Mesenchymal stem cell (in vitro differentiated cells and primary cell): ENCODE measurements around the gene RBM15.
A peak's percentile ranks its signal among the peaks of the same experiment; 100 is the strongest.

ENCODE experiments used
- DNase-seq: peaks from one replicate; pipeline ENCODE4 v3.0.0-alpha.2; 2013
- H2AFZ ChIP-seq: one replicate; pipeline ENCODE4 v1.6.1; 2013; ENCODE audit warnings: low read depth, mild to moderate bottlenecking, control low read depth, inconsistent platforms, low read length, moderate library complexity
- H2AK5ac ChIP-seq: 2 replicates; pipeline ENCODE4 v1.6.1; 2013; ENCODE audit warnings: low read length, moderate library complexity, mild to moderate bottlenecking, inconsistent platforms; ENCODE audit not compliant: severe bottlenecking
- H2BK120ac ChIP-seq: one replicate; pipeline ENCODE4 v1.6.1; 2013; ENCODE audit warnings: low read depth, mild to moderate bottlenecking, inconsistent platforms, low read length, moderate library complexity
- H2BK12ac ChIP-seq, 2 experiments: one replicate each; pipeline ENCODE4 v1.6.1; 2013; ENCODE audit warnings: inconsistent platforms in 2 of 2, low read length in 2 of 2, mild to moderate bottlenecking in 2 of 2, moderate library complexity in 2 of 2, control low read depth in 1 of 2
- H2BK15ac ChIP-seq: one replicate; pipeline ENCODE4 v1.6.1; 2013; ENCODE audit warnings: mild to moderate bottlenecking, low read depth, inconsistent platforms; ENCODE audit not compliant: poor library complexity, severe bottlenecking
- H2BK5ac ChIP-seq: 2 replicates; pipeline ENCODE4 v1.6.1; 2013; ENCODE audit warnings: low read depth, mild to moderate bottlenecking, low read length, control low read depth, inconsistent platforms; ENCODE audit not compliant: poor library complexity, severe bottlenecking
- H3K14ac ChIP-seq, 2 experiments: one replicate each; pipeline ENCODE4 v1.6.1; 2013; ENCODE audit warnings: inconsistent platforms in 2 of 2, low read length in 2 of 2, control low read depth in 1 of 2, mild to moderate bottlenecking in 1 of 2, moderate library complexity in 1 of 2
- H3K18ac ChIP-seq, 2 experiments: one replicate each; pipeline ENCODE4 v1.6.1; 2013; ENCODE audit warnings: inconsistent platforms in 2 of 2, low read length in 2 of 2, control low read depth in 1 of 2, low read depth in 1 of 2, mild to moderate bottlenecking in 1 of 2
- H3K23ac ChIP-seq, 2 experiments: one replicate each; pipeline ENCODE4 v1.6.1; 2013; ENCODE audit warnings: inconsistent platforms in 2 of 2, low read length in 2 of 2, mild to moderate bottlenecking in 2 of 2, moderate library complexity in 2 of 2, control low read depth in 1 of 2
- H3K27ac ChIP-seq: 2 replicates; pipeline ENCODE4 v1.5.1; 2013; ENCODE audit warnings: mild to moderate bottlenecking, moderate library complexity, low read length, control low read depth, inconsistent platforms; ENCODE audit not compliant: poor library complexity, severe bottlenecking
- H3K27me3 ChIP-seq, 2 experiments: 2 replicates each; pipeline versions ENCODE4 v1.6.1 to v1.7.0; 2013; ENCODE audit warnings: low read length in 2 of 2, mild to moderate bottlenecking in 2 of 2, moderate library complexity in 2 of 2, control low read depth in 1 of 2, inconsistent platforms in 1 of 2; ENCODE audit not compliant: control insufficient read depth in 1 of 2, insufficient read depth in 1 of 2
- H3K36me3 ChIP-seq, 2 experiments: 2 replicates each; pipeline versions ENCODE4 v1.6.1 to v1.7.0; 2013; ENCODE audit warnings: low read length in 2 of 2, control low read depth in 1 of 2, inconsistent platforms in 1 of 2, low read depth in 1 of 2, mild to moderate bottlenecking in 1 of 2; ENCODE audit not compliant: insufficient read depth in 2 of 2, control insufficient read depth in 1 of 2
- H3K4ac ChIP-seq, 2 experiments: one replicate each; pipeline ENCODE4 v1.6.1; 2013; ENCODE audit warnings: inconsistent platforms in 2 of 2, low read length in 2 of 2, mild to moderate bottlenecking in 2 of 2, moderate library complexity in 2 of 2, control low read depth in 1 of 2, low read depth in 1 of 2
- H3K4me1 ChIP-seq: 2 replicates; pipeline ENCODE4 v1.6.1; 2013; ENCODE audit warnings: low read depth, low read length, control low read depth; ENCODE audit not compliant: control insufficient read depth, insufficient read depth
- H3K4me2 ChIP-seq: 2 replicates; pipeline ENCODE4 v1.6.1; 2013; ENCODE audit warnings: low read length, mild to moderate bottlenecking, inconsistent platforms; ENCODE audit not compliant: poor library complexity, severe bottlenecking
- H3K4me3 ChIP-seq, 2 experiments: 2 replicates each; pipeline versions ENCODE4 v1.5.1 to v1.7.0; 2013; ENCODE audit warnings: low read length in 2 of 2, mild to moderate bottlenecking in 2 of 2, control low read depth in 1 of 2, low read depth in 1 of 2; ENCODE audit not compliant: insufficient read depth in 1 of 2
- H3K79me1 ChIP-seq: replicated peaks from 2 replicates; pipeline ENCODE4 v1.6.1; 2013; ENCODE audit warnings: mild to moderate bottlenecking, control low read depth, low read length, inconsistent platforms; ENCODE audit not compliant: poor library complexity, severe bottlenecking
- H3K9ac ChIP-seq: 2 replicates; pipeline ENCODE4 v1.7.0; 2013; ENCODE audit warnings: mild to moderate bottlenecking, low read length, moderate library complexity
- H3K9me3 ChIP-seq: 2 replicates; pipeline ENCODE4 v1.7.0; 2013; ENCODE audit warnings: mild to moderate bottlenecking, low read length; ENCODE audit not compliant: control insufficient read depth
- H4K8ac ChIP-seq: one replicate; pipeline ENCODE4 v1.6.1; 2013; ENCODE audit warnings: inconsistent platforms, mild to moderate bottlenecking, low read length, moderate library complexity
- H4K91ac ChIP-seq: one replicate; pipeline ENCODE4 v1.6.1; 2013; ENCODE audit warnings: mild to moderate bottlenecking, low read length, inconsistent platforms
- WGBS: methylation state at CpG from one replicate; pipeline ENCODE4 v1.1.7; 2013; ENCODE audit warnings: mixed read lengths; 5-methylcytosine and 5-hydroxymethylcytosine counted together

Gene RBM15

DNA sequence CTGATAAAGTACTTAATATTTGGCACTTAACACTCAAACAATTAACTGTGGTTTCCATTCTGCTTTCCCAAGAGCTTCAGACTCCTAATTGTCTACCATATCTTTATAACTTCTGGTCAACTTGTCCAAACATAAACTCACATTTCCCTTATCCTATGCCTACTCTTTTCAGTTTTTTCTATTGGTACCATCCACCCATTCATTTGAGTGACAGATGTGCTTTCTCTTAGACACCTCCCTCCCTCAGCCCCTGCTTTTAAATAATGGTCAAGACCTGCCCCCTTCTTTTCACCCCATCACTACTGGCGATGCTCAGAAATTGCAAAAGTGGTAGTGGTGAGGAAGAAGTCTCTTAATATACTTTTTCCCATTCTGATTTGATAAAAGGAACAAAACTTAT lies 46.2 kb downstream of the RBM15 start:
- no peak overlapping the region for H3K18ac ChIP-seq
- no peak overlapping the region for H2BK120ac ChIP-seq
- H4K91ac ChIP-seq: no peak overlapping the region
- no peak overlapping the region for H3K14ac ChIP-seq
- H4K8ac ChIP-seq: no peak overlapping the region
- H3K4ac ChIP-seq: no peak overlapping the region
- H2BK15ac ChIP-seq: no peak overlapping the region
- peaks cover 7 to 38% of the 10 kb centered on the region in 2 experiments for H3K36me3 ChIP-seq
- H3K27ac ChIP-seq: no peak overlapping the region
- no CpG with 5 or more reads among the region's 1 CpG for WGBS
- no peak overlapping the region for H3K4me3 ChIP-seq
- no peak overlapping the region for H3K9ac ChIP-seq
- H2BK5ac ChIP-seq: no peak overlapping the region
- H3K4me2 ChIP-seq: no peak overlapping the region
- no peak overlapping the region for H2AK5ac ChIP-seq
- H2BK12ac ChIP-seq: no peak overlapping the region
- H3K4me1 ChIP-seq: peaks cover 3% of the 10 kb centered on the region
- H3K27me3 ChIP-seq: no peaks in the 10 kb centered on the region
- no peak for DNase-seq
- H3K79me1 ChIP-seq: peaks cover 17% of the 10 kb centered on the region
- no peak overlapping the region for H3K23ac ChIP-seq
- no peak overlapping the region for H2AFZ ChIP-seq
- no peaks in the 10 kb centered on the region for H3K9me3 ChIP-seq

DNA sequence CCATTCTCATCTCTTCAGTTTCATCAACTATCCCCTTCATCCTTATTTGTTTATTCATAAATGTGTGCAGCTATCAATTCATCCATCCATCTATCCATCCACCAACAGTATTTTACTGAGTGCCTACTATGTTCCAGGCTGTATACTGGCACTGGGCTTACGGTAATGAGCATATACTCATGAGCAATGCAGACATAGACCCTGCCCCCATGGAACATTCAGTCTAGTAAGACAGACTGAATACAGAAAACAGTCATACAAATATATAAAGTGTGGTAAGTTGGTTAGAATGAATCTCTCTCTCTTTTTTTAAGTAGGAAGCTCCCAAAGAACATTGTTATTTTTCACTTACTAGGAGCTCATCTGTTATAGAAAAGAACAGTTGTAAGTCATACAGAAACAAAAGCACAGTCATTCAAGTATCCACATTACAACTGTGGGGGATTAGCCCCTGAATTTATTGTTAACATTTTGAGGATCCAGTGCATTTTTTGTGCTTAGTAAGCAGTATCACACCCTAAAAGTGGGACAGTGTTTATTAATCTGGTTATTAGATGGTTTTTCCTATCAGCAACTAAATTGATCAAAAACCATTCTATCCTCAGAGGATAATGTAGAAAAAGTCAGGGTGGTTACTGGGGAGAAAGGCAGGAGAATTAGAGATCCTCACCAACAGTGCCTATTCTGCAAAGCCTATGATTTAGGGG lies 48.0 kb downstream of the RBM15 start:
- no peak overlapping the region for H4K8ac ChIP-seq
- 100% methylated on average over 1 of the region's 1 CpG for WGBS
- no peak overlapping the region for H3K14ac ChIP-seq

DNA sequence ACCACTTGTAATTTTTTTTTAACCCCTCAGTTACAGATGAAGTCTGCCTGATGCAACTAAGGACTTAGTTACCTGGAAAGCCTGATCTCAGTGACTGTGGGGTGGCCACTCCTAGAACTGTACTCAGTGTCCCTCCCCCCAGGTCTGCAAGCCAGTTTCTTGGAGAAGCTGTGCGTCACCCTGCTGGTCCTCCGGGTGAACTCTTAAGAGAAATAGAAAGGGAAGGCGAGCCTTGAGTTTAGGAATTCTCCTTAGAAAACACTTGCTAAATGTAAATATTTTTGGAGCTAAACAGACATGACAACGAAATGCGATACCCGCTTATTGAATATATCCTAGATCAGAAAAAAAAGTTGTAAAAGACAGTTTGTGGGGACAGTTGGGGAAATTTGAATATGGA lies 50.9 kb downstream of the RBM15 start:
- no peaks in the 10 kb centered on the region for H3K27me3 ChIP-seq
- H3K27ac ChIP-seq: peak overlapping the region; percentile 90
- H4K91ac ChIP-seq: no peak overlapping the region
- WGBS: 72% methylated on average over 3 of the region's 6 CpGs
- H3K4me2 ChIP-seq: peak overlapping the region; percentile 78
- H3K18ac ChIP-seq: no peak overlapping the region
- no peak overlapping the region for H3K23ac ChIP-seq
- H2AK5ac ChIP-seq: no peak overlapping the region
- peaks cover 0 to 33% of the 10 kb centered on the region in 2 experiments for H3K36me3 ChIP-seq
- H2AFZ ChIP-seq: no peak overlapping the region
- H3K4ac ChIP-seq: no peak overlapping the region
- H3K4me1 ChIP-seq: peaks cover 6% of the 10 kb centered on the region
- peak overlapping the region; percentile 87 for H3K9ac ChIP-seq
- H2BK120ac ChIP-seq: no peak overlapping the region
- peaks cover 10% of the 10 kb centered on the region for H3K79me1 ChIP-seq
- H4K8ac ChIP-seq: no peak overlapping the region
- no peak overlapping the region for H3K14ac ChIP-seq
- H2BK12ac ChIP-seq: no peak overlapping the region
- peak; percentile 68 for DNase-seq
- H2BK15ac ChIP-seq: no peak overlapping the region
- H3K9me3 ChIP-seq: no peaks in the 10 kb centered on the region
- H3K4me3 ChIP-seq: peak overlapping the region in 1 of 2 experiments; percentile 69
- no peak overlapping the region for H2BK5ac ChIP-seq

More for the DNA sequence above, 48.0 kb downstream of the RBM15 start:
- Histone ChIP-seq H3K9ac (no peak overlapping the region), H2AK5ac (no peak overlapping the region), H3K27ac (no peak overlapping the region), H3K23ac (no peak overlapping the region), H3K4me3 (no peak overlapping the region), H2BK120ac (no peak overlapping the region), H3K27me3 (no peaks in the 10 kb centered on the region), H2BK15ac (no peak overlapping the region), H3K79me1 (peaks cover 17% of the 10 kb centered on the region), H3K9me3 (no peaks in the 10 kb centered on the region), H3K4me2 (no peak overlapping the region), H4K91ac (no peak overlapping the region), H2BK5ac (no peak overlapping the region), H3K36me3 (peaks cover 4 to 38% of the 10 kb centered on the region in 2 experiments), H3K4ac (no peak overlapping the region), H2BK12ac (no peak overlapping the region), H3K4me1 (peaks cover 4% of the 10 kb centered on the region), H2AFZ (no peak overlapping the region), H3K18ac (no peak overlapping the region)
- DNase-seq: no peak

DNA sequence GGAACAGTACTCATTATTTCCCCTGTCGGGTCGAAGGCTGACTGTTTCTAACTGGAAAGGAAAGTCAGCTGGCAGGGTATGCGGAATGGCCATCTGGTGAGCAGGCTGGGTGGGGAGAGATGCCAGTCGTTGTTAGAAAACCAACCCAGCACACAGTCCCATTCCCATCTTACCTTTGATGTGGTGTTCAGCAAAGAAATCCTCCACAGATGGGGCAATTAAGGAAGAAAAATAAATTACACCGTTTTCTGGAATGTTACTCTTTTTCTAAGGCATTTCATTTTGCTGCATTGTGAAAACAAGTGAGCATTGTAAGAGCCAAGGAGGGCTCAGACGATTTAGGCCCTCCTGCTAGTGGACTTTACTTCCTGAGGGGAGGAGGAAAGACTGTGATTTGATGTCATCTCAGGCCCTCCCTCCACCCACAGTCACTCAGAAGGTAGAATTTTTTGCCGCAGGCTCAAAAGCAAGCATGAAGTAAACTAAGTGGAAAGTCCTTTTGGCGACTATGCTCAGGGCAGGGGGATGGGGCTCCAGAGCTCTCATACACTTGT lies 51.6 kb downstream of the RBM15 start, which contains the start of gene SLC16A4:
Gene SLC16A4 (minus strand): TSS at position 335 of the 554 bp plus-strand sequence. CDS start 1,703 bp downstream, outside the sequence.
- peaks cover 0 to 32% of the 10 kb centered on the region in 2 experiments for H3K36me3 ChIP-seq
- peak; percentile 58 for DNase-seq
- peak within 1 kb of the TSS; percentile 39 to 69 for H3K4me3 ChIP-seq
- no peak within 1 kb of the TSS for H3K4ac ChIP-seq
- no peak within 1 kb of the TSS for H3K23ac ChIP-seq
- no peak within 1 kb of the TSS for H2BK5ac ChIP-seq
- H3K79me1 ChIP-seq: peaks cover 8% of the 10 kb centered on the region
- peak within 1 kb of the TSS; percentile 90 for H3K27ac ChIP-seq
- peak within 1 kb of the TSS in 1 of 2 experiments; percentile 10 for H2BK12ac ChIP-seq
- H3K9ac ChIP-seq: peak within 1 kb of the TSS; percentile 87
- H3K4me1 ChIP-seq: peaks cover 6% of the 10 kb centered on the region
- H3K14ac ChIP-seq: no peak within 1 kb of the TSS
- H3K9me3 ChIP-seq: no peaks in the 10 kb centered on the region
- peak within 1 kb of the TSS; percentile 90 for H4K8ac ChIP-seq
- peak within 1 kb of the TSS; percentile 78 for H3K4me2 ChIP-seq
- H2AFZ ChIP-seq: no peak within 1 kb of the TSS
- WGBS: 57% methylated on average over 5 of the region's 8 CpGs
- no peak within 1 kb of the TSS for H4K91ac ChIP-seq
- no peak within 1 kb of the TSS for H2BK15ac ChIP-seq
- no peak within 1 kb of the TSS for H3K18ac ChIP-seq
- peak within 1 kb of the TSS; percentile 3 for H2AK5ac ChIP-seq
- H2BK120ac ChIP-seq: no peak within 1 kb of the TSS
- H3K27me3 ChIP-seq: no peaks in the 10 kb centered on the region
